Endothelial cell of umbilical vein (primary cell): ENCODE results near the gene ARHGEF19. TPM values are rescaled to one million over a fixed set of nuclear protein-coding genes. Genes with fewer than 3 reads are reported as not detected.

Experiments used
- BruUV-seq: library from RNA; stranded (reverse); fragments of 400-500 nt; replicated peaks from 2 replicates; lab custom pipeline; 2021; lab: Mats Ljungman, UMichigan
- CTCF ChIA-PET: fragments of 300-600, 350-600 bp; sonication (Branson Sonifier 250); formaldehyde crosslinking; loops from one replicate; lab custom pipeline; 2021; ENCODE audit warnings: antibody characterized with exemption, inconsistent platforms; lab: Charles Lee
- POLR2A ChIA-PET: fragments of 300-600, 350-600 bp; sonication (Branson Sonifier 250); formaldehyde crosslinking; loops from one replicate; lab custom pipeline; 2021; ENCODE audit warnings: antibody characterized with exemption, inconsistent platforms; lab: Charles Lee
- DNase-seq: peaks from one replicate; pipeline ENCODE4 v3.0.0-alpha.2; 2011; ENCODE audit warnings: low read depth, low spot score
- FAIRE-seq: peaks from 2 replicates; lab custom pipeline; 2011; peaks lifted over from hg19 to GRCh38; lab: Jason Lieb, UNC
- H2AFZ ChIP-seq: 2 replicates; pipeline ENCODE4 v1.6.0; 2012; ENCODE audit warnings: low read depth, low read length, control low read depth, inconsistent platforms
- H3K27ac ChIP-seq: 2 replicates; pipeline ENCODE4 v1.5.1; 2011; ENCODE audit warnings: low read depth, mild to moderate bottlenecking, control low read depth, low read length, moderate library complexity; ENCODE audit not compliant: insufficient read depth
- H3K27me3 ChIP-seq, 2 experiments: 2 replicates each; pipeline versions ENCODE4 v1.6.0 to v1.6.1; 2011; ENCODE audit warnings: low read length in 2 of 2, mixed read lengths in 1 of 2; ENCODE audit not compliant: control insufficient read depth in 2 of 2, insufficient read depth in 2 of 2
- H3K36me3 ChIP-seq, 2 experiments: 2 replicates in 1 of 2; 3 replicates in 1 of 2; pipeline ENCODE4 v1.5.1; 2011; ENCODE audit warnings: low read length in 2 of 2, mild to moderate bottlenecking in 1 of 2, moderate library complexity in 1 of 2; ENCODE audit not compliant: control insufficient read depth in 2 of 2, insufficient read depth in 2 of 2; ENCODE audit errors: extremely low read depth in 1 of 2
- H3K4me1 ChIP-seq: 3 replicates; pipeline ENCODE4 v1.5.1; 2011; ENCODE audit warnings: mild to moderate bottlenecking, low read length; ENCODE audit not compliant: control insufficient read depth, insufficient read depth; ENCODE audit errors: extremely low read depth
- H3K4me2 ChIP-seq: 2 replicates; pipeline ENCODE4 v1.6.1; 2011; ENCODE audit warnings: low read length, control low read depth, mixed read lengths; ENCODE audit not compliant: insufficient read depth
- H3K4me3 ChIP-seq, 3 experiments: fragments of 200-600 bp in 1 of 3; sonication (generic), shearing (Covaris generic) in 1 of 3; replicated peaks in 1 of 3; 2 replicates each; pipeline ENCODE4 v1.5.1; 2011 to 2016; ENCODE audit warnings: control low read depth in 3 of 3, low read length in 3 of 3, mild to moderate bottlenecking in 2 of 3, inconsistent platforms in 1 of 3, low read depth in 1 of 3, moderate library complexity in 1 of 3; ENCODE audit not compliant: insufficient read depth in 1 of 3
- H3K79me2 ChIP-seq: 2 replicates; pipeline ENCODE4 v1.6.0; 2012; ENCODE audit warnings: low read length, inconsistent platforms; ENCODE audit not compliant: control insufficient read depth, insufficient read depth
- H3K9ac ChIP-seq: replicated peaks from 2 replicates; pipeline ENCODE3; 2011; ENCODE audit warnings: low read length, control low read depth; ENCODE audit not compliant: insufficient read depth; ENCODE audit errors: extremely low read depth
- H3K9me1 ChIP-seq: replicated peaks from 3 replicates; pipeline ENCODE4 v1.6.0; 2011; ENCODE audit warnings: mild to moderate bottlenecking, low read length; ENCODE audit not compliant: control insufficient read depth, insufficient read depth; ENCODE audit errors: extremely low read depth
- H3K9me3 ChIP-seq: replicated peaks from 2 replicates; pipeline ENCODE4 v1.5.1; 2012; ENCODE audit warnings: low read length, inconsistent platforms; ENCODE audit not compliant: control insufficient read depth, insufficient read depth
- H4K20me1 ChIP-seq: replicated peaks from 2 replicates; pipeline ENCODE3; 2011; ENCODE audit warnings: mild to moderate bottlenecking, low read length; ENCODE audit not compliant: control insufficient read depth, insufficient read depth; ENCODE audit errors: extremely low read depth
- EZH2 ChIP-seq: IDR thresholded peaks from 2 replicates; pipeline ENCODE4 v1.6.1; 2012; ENCODE audit warnings: borderline replicate concordance, low read depth, mild to moderate bottlenecking, moderate library complexity, low read length, inconsistent platforms; ENCODE audit not compliant: severe bottlenecking
- FOS ChIP-seq: IDR thresholded peaks from 2 replicates; pipeline ENCODE4 v1.6.1; 2011; ENCODE audit warnings: mild to moderate bottlenecking, low read length, moderate library complexity, borderline replicate concordance; ENCODE audit not compliant: insufficient read depth
- GATA2 ChIP-seq: IDR thresholded peaks from 2 replicates; pipeline ENCODE4 v1.7.0; 2011; ENCODE audit warnings: low read depth, mild to moderate bottlenecking, moderate library complexity, mixed read lengths, low read length; ENCODE audit not compliant: insufficient read length, insufficient read depth
- JUN ChIP-seq: IDR thresholded peaks from 2 replicates; pipeline ENCODE4 v1.6.1; 2011; ENCODE audit warnings: borderline replicate concordance, low read depth; ENCODE audit not compliant: insufficient read length, insufficient read depth
- MYC ChIP-seq: IDR thresholded peaks from one replicate; pipeline ENCODE4 v1.6.1; 2011; ENCODE audit warnings: mild to moderate bottlenecking, low read depth, low read length
- POLR2A ChIP-seq: IDR thresholded peaks from 2 replicates; pipeline ENCODE4 v1.6.1; 2012; ENCODE audit warnings: low read depth, mild to moderate bottlenecking, control low read depth, low read length
- POLR2AphosphoS5 ChIP-seq: IDR thresholded peaks from 2 replicates; pipeline ENCODE4 v1.6.1; 2012; ENCODE audit warnings: low read depth, mild to moderate bottlenecking, control low read depth, low read length, moderate library complexity; ENCODE audit not compliant: insufficient read depth
- dilution Hi-C: fragments of 300-500 bp; cut with MboI; formaldehyde crosslinking; loops from one replicate; pipeline ENCODE4 v1.15.0; 2019; ENCODE audit warnings: low sequenced_read_pairs; ENCODE audit not compliant: extremely low pct_ligation_motif_present
- intact Hi-C: fragments of 100-400 bp; cut with micrococcal nuclease; formaldehyde crosslinking; loops from one replicate; pipeline ENCODE4 v1.10.0; 2022
- polyA plus RNA-seq, 4 experiments: library from polyadenylated mRNA; depleted of rRNA in 3 of 4; stranded (reverse) in 3 of 4; unstranded in 1 of 4; fragments of >200 nt; gene quantifications; 2 replicates each; pipeline versions ENCODE4 v1.2.1 to v1.2.3, GENCODE V29; 2011 to 2012; ENCODE audit warnings: missing spikeins in 1 of 4
- total RNA-seq: library from RNA; stranded (reverse); gene quantifications from 2 replicates; pipeline ENCODE4 v1.2.3, GENCODE V29; 2021
- TF ChIP-seq, protein P1 (sequence below): IDR thresholded peaks from 2 replicates; pipeline ENCODE4 v1.6.1; 2011; ENCODE audit not compliant: insufficient read depth, insufficient read length
- TF ChIP-seq, protein P2 (sequence below), 2 donors: IDR thresholded peaks; 1 replicate in 1 of 2; 2 replicates in 1 of 2; pipeline ENCODE4 v1.5.1; 2011; ENCODE audit warnings: low read length in 2 of 2, mild to moderate bottlenecking in 2 of 2, moderate library complexity in 2 of 2, control low read depth in 1 of 2, inconsistent platforms in 1 of 2, low read depth in 1 of 2; ENCODE audit not compliant: insufficient read depth in 1 of 2; ENCODE audit errors: extremely low read depth in 1 of 2

Gene ARHGEF19
- total and polyA plus RNA-seq, 2 donors (not counting 3 experiments of a cell fraction or from before 2014, with no cell fraction given) = 6.2 to 8.0 TPM

DNA sequence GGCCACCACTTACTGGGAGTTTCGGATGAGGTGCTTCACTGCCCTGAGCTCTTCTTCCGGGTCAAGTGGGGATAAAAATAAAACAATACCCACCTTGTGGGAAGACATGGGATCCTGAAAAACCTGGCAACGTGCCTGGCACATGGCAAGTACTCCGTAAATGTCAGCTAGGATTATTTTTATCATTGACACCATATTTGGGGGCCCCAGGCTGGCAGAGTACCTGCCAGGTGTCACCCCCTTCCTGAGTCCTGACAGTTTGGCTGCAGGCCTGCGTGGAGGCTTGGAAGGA lies 47.4 kb downstream of the ARHGEF19 start:
- TF ChIP-seq, protein P1, sequence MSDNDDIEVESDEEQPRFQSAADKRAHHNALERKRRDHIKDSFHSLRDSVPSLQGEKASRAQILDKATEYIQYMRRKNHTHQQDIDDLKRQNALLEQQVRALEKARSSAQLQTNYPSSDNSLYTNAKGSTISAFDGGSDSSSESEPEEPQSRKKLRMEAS = no peak
- no peak for TF ChIP-seq JUN
- TF ChIP-seq, protein P2, sequence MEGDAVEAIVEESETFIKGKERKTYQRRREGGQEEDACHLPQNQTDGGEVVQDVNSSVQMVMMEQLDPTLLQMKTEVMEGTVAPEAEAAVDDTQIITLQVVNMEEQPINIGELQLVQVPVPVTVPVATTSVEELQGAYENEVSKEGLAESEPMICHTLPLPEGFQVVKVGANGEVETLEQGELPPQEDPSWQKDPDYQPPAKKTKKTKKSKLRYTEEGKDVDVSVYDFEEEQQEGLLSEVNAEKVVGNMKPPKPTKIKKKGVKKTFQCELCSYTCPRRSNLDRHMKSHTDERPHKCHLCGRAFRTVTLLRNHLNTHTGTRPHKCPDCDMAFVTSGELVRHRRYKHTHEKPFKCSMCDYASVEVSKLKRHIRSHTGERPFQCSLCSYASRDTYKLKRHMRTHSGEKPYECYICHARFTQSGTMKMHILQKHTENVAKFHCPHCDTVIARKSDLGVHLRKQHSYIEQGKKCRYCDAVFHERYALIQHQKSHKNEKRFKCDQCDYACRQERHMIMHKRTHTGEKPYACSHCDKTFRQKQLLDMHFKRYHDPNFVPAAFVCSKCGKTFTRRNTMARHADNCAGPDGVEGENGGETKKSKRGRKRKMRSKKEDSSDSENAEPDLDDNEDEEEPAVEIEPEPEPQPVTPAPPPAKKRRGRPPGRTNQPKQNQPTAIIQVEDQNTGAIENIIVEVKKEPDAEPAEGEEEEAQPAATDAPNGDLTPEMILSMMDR (IDR thresholded peaks at IDR 0.05; ENCODE audit: extremely low read depth in 1 of 2, insufficient read depth in 1 of 2, low read depth in 1 of 2, low read length in 2 of 2) = no peak
- TF ChIP-seq POLR2AphosphoS5 = no peak
- no peak for TF ChIP-seq EZH2
- no peak for TF ChIP-seq POLR2A
- no peak for TF ChIP-seq FOS
- TF ChIP-seq GATA2 = no peak
- no peak for TF ChIP-seq MYC
- dilution Hi-C loops = no loop called here
- no peak for FAIRE-seq

More for the DNA sequence above, 47.4 kb downstream of the ARHGEF19 start:
- Histone ChIP-seq H3K79me2 (no peaks in the 10 kb centered on the region), H2AFZ (no peak overlapping the region), H3K4me2 (no peak overlapping the region), H4K20me1 (no peaks in the 10 kb centered on the region), H3K9ac (no peak overlapping the region), H3K9me3 (no peaks in the 10 kb centered on the region), H3K4me1 (peaks cover 15% of the 10 kb centered on the region), H3K4me3 (no peak overlapping the region), H3K27ac (peak overlapping the region; percentile 68), H3K9me1 (no peaks in the 10 kb centered on the region), H3K27me3 (no peaks in the 10 kb centered on the region), H3K36me3 (no peaks in the 10 kb centered on the region)
- intact Hi-C loops = no loop called here
- ChIA-PET POLR2A (interaction anchor here (1.4 kb wide), 1 partner anchor 9 kb away, joined by 5 read pairs; no protein-coding TSS in a partner anchor), CTCF (interaction anchor here (0.7 to 2.2 kb wide), 6 partner anchors 8 to 85 kb away, joined by 3 to 8 read pairs (median 4); no protein-coding TSS in a partner anchor)
- no peak for DNase-seq
- no TSS peak for BruUV-seq
